Measurements from ENCODE around the gene SLCO4A1.

SLCO4A1 gene

DNA sequence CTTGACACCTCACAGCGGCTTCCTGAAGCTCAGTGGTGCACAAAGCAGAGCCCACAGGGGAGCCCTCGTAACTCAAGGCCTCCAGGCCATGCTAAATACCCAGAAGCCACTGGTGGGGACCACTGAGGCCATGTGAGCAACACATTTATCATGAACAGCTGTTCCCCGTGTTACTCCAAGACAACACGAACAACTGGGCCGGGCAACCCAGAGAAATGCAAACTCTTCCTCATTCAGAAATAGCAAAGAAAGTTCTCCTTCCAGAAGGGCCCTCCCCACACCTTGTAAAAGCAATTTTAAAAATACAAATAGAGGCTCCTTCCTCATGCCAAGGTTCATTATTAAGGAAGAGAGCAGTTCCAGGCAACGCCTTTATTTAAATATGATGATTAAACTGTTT, 36.3 kb upstream of the SLCO4A1 start:
- in situ Hi-C loops (cut with MboI; ENCODE audit: low sequenced_read_pairs) = no loop called here

DNA sequence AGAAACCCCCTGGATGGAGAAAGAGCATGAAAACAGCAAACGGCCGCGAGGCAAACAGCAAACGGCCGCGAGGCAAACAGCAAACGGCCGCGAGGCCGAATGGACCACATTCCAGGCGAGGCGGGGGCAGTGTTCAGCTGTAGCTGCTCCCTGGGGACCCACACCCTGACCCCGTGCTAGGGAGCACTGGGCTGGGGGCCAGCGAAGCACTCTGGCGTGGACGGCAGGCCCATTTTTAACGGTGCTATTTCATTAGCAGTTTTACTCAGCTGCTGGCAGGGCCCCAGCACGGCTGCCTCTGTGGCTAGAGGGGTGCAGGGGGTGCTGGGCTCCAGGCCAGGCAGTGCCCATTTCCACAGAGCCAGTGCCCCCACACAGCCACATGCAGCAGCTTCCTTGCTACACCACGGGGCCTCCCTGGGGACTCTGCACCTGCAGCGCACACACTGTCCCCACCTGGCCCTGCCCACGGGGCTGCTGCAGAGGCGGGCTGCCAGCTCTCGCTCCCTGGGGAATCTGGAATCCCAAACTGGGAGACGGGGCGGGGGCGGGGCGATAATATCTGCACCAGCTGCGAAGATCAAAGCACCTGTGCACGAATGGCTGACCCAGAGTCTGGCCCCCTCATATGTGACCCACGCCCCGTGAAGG, 35.6 kb upstream of the SLCO4A1 start:
- in situ Hi-C loops (cut with MboI; ENCODE audit: low sequenced_read_pairs) = no loop called here

DNA sequence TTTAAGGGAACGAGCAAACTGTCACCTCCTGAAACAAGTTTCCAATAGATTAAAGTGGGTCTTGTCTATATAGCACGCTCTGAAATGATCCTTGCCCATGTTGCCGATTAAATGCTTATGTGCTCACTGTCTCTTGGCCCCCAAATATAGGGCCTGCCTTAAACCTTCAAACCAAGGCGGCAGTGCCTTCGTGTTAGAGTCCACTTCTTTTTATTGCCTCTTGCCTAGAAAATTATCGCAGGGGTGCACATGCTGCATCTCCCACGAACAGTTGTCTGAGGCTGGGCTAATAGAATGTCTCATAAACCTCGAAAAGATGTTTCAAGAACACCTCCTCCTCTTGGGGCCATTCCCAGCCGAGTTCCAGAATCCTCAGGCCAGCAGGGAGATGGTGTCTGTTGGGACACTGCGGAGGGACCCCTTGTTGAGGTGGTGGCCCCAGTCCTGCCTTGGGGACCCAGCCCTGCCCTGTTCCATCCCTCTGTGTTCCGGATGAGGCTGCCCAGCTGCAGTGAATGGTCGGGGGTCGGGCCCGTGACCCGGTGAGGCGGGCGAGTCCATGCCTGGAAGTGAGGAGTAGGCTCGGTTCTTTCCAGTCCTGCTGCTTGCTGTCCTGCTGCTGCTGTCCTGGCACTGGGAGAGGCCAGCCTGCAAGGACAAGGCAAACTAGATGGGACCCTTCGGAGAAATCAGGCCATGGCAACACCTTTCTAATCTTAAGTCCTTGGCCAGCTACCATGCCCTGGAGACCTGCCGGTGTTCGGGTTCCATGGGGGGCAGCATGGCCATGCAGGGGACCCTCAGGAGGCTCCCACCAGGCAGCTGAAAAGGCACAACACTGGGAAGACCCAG, 34.7 kb upstream of the SLCO4A1 start:
- in situ Hi-C loops (cut with MboI; ENCODE audit: low sequenced_read_pairs) = no loop called here

DNA sequence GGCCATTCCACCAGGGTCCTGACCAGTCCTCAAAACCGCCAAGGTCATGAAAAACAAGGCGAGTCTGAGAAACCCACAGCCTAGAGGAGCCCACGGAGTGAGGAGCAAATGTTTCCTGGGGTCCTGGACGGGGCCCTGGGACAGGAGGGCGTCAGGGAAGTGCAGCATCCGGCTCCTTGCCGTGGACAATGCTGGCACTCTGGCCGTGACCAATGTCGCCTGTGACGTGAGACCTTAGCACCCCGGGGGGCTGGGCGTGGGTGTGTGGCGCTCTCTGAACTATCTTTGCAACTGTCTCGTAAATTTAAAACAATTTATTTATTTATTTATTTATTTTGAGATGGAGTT, 34.1 kb upstream of the SLCO4A1 start:
- in situ Hi-C loops (cut with MboI; ENCODE audit: low sequenced_read_pairs) = no loop called here

- in situ Hi-C loops (cut with MboI; ENCODE audit: low sequenced_read_pairs) = no loop called here
Measured at GRCh38 chr20:62609279-62609720, 33.0 kb upstream of the SLCO4A1 start.

GRCh38 chr20:62609811-62610757, 32.2 kb upstream of the SLCO4A1 start:
- in situ Hi-C loops (cut with MboI; ENCODE audit: low sequenced_read_pairs) = no loop called here

GRCh38 chr20:62611012-62611411, 31.3 kb upstream of the SLCO4A1 start:
- in situ Hi-C loops (cut with MboI; ENCODE audit: low sequenced_read_pairs) = no loop called here

GRCh38 chr20:62611819-62612218, 30.5 kb upstream of the SLCO4A1 start:
- in situ Hi-C loops (cut with MboI; ENCODE audit: low sequenced_read_pairs) = no loop called here

- in situ Hi-C loops (cut with MboI; ENCODE audit: low sequenced_read_pairs) = no loop called here
Measured at GRCh38 chr20:62614085-62614960, 28.0 kb upstream of the SLCO4A1 start.

DNA sequence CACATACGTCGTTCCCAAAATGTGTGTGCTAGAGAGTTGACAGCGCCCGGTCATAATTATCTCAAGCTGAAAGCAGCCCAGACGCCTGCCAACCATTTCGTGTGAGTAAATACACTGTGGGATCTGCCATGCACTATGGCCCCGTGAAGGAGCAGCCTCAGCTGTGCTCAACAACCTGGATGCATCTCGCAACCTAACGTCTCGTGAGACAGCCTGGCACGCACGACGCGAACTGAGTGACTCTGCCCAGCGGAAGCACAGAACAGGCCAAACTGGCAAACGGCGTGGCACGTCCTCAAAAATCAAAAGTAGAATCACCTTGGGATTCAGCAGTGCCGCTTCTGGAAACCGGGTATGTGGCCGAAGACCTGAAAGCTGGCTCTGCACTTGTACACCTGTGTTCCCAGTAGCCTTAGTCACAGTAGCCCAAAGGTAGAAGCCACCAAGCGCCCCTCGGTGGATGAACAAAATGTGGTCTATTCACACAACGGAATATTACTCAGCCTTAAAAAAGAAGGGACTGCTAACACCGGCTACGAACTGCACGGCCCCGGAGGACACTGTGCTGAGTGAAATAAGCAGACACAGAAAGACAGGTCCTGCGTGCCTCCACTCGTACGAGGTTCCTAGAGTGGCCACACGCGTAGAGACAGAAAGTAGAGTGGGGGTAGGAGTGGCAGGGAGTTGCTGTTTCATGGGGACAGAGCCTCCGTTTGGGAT, 27.2 kb upstream of the SLCO4A1 start:
- in situ Hi-C loops (cut with MboI; ENCODE audit: low sequenced_read_pairs) = no loop called here

- in situ Hi-C loops (cut with MboI; ENCODE audit: low sequenced_read_pairs) = no loop called here
Measured at GRCh38 chr20:62615750-62616251, 26.5 kb upstream of the SLCO4A1 start.

DNA sequence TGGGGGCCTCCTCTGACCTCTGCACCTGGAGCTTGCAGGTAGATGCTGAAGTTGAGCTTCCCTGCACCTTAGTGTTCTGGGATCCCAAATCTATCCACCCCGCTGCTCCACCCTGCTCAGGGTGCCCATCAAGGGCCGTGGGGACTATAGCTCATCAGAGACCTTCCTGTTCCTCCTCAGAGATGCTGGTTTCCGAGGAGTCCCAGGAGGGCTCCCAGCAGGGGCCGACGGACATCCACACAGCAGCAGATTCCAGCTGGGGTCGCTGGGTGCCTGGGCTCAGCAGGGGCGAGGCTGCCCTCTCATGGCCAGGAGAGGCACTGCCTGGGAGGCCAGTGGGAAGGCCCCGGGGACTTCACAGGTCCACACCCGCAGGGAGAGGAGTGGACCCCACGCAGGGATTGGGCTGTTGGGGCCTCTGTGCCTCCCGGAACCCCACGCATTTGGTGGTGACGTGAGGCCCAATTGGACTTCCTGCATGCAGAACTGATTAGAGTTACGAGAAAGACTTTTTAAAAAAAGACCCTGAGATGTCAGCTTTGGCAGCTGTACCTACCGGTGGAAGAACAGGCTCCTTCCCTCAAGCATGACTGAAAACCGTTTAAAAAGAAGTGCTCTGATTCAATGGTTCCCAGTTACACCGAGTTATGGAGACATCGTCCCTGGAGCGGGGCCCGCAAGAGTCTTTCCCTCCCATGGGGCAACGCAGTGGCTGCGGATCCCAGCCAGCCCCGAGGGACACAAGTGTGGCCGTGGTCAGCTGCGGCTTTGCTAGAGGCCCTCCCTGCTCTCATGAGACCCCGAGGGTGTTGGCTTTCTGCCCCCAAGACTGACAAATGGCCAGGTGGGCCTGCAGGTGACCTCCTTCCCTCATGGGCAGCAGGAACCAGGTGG, 25.3 kb upstream of the SLCO4A1 start:
- in situ Hi-C loops (cut with MboI; ENCODE audit: low sequenced_read_pairs) = no loop called here

- in situ Hi-C loops (cut with MboI; ENCODE audit: low sequenced_read_pairs) = no loop called here
Measured at GRCh38 chr20:62617711-62618483, 24.4 kb upstream of the SLCO4A1 start.

DNA sequence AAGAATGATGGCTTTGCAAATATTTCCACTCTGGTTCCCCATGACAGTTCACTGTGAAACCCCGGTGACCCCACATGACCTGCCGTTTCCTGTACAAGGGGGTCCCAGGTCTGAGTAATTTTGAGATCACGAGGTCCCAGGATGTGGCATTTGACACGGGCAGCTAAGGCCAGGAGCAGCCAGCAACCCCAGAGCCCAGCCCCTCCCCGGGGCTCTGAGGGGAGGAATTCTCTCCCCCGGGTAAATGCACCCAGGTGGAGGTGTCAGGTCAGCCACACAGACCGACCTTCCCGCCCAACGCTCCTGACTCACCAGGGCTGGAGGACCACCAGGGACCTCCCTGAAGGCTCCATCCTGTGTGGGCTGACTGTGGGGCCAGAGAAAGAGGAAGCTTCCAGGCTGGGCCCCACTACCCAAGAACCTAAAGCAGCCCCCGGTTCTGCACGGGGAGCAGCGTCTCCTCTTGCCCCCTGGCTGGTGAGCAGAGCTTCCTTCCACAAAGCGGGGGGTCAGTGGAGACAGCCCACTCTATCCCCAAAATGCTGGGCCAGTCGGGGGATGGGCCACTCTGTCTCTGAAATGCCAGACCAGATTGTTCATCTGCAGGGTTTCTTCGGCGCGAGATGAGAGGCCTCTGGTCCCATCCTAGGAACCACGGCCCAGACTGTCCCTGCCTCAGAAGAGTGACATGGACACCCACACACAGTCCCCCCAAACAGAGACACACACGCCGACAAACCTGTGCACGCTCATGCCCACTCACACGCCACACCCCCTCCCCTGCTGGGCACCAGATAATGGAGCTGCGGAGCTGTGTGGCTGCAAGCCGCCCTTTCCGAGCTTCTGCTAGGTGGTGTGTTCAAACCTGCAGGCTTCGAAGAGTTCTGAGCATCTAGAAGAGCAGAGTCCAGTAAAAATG, 23.4 kb upstream of the SLCO4A1 start:
- in situ Hi-C loops (cut with MboI; ENCODE audit: low sequenced_read_pairs) = no loop called here

GRCh38 chr20:62620625-62621024, 21.7 kb upstream of the SLCO4A1 start:
- in situ Hi-C loops (cut with MboI; ENCODE audit: low sequenced_read_pairs) = no loop called here

DNA sequence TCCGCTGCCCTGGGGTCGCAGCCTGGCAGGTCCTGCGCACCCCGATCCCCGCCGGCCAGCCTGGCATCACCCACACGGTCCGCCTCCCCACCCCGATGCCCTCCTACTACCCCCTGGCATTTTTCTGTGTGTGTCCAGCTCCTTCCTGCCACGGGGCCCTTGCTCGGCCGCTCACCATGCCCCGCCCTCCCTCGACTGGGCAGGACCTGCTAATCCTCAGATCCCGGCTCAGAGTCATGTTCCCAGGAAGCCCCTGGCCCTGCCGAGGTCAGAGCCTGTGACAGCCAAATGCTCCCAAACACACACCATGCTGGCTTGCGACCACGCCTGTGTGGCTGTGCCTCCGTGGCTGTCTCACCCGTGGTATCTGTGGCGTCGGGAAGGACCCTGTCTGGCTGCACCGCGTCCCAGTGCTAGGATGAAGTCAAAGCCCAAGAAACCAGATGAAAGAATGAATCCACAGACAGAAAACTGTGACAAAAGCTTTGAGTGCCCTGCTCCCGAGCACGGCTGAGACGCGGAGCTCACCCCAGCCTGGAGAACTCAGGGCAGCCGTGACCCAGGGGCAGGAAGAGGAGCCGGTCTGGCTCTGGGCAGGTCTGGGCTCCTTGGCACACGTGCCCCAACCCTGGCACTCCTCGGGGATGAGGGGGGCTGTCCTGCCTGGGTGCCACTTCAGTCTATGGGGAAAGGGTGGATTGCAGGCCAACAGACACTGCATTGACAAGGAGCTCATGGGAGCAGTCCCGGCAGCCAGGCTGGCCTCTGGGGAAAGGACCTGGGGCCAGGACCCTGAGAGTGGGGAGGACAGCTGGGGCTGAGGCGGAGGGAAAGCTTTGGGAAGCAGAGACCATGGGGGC, 20.8 kb upstream of the SLCO4A1 start:
- in situ Hi-C loops (cut with MboI; ENCODE audit: low sequenced_read_pairs) = no loop called here

Measured in hTERT RPE-1 (cell line).